WTC11 (cell line): ENCODE data around the gene KCNMA1. TPM values are rescaled to one million over a fixed set of nuclear protein-coding genes. Genes with fewer than 3 reads are reported as not detected.

Experiments used
- ATAC-seq: fragments of 200-7000 bp; cut with Tn5 transposase; 2 replicates; pipeline ENCODE4 v1.10.0; 2021; ENCODE audit warnings: mild to moderate bottlenecking, moderate library complexity
- CTCF ChIA-PET: fragments of 300-600 bp; sonication (Branson Sonifier 250); formaldehyde crosslinking; loops from one replicate; lab custom pipeline; 2021; ENCODE audit warnings: antibody characterized with exemption; lab: Charles Lee
- POLR2A ChIA-PET: fragments of 350-600 bp; sonication (Branson Sonifier 250); formaldehyde crosslinking; loops from one replicate; lab custom pipeline; 2021; ENCODE audit warnings: antibody characterized with exemption; lab: Charles Lee
- DNase-seq: peaks from one replicate; pipeline ENCODE4 v3.0.0; 2021; ENCODE audit warnings: low spot score
- H3K27ac Mint-ChIP-seq: 2 replicates; pipeline ENCODE4 v1.8.0; 2021; ENCODE audit warnings: mixed read lengths
- H3K27me3 Mint-ChIP-seq: 2 replicates; pipeline ENCODE4 v1.8.0; 2021; ENCODE audit warnings: low read depth, mild to moderate bottlenecking, moderate library complexity, mixed read lengths
- H3K36me3 Mint-ChIP-seq: 2 replicates; pipeline ENCODE4 v1.8.0; 2021; ENCODE audit warnings: mixed read lengths
- H3K4me1 Mint-ChIP-seq: 2 replicates; pipeline ENCODE4 v1.8.0; 2022; ENCODE audit warnings: mixed read lengths
- H3K4me3 Mint-ChIP-seq: 2 replicates; pipeline ENCODE4 v1.8.0; 2021; ENCODE audit warnings: mild to moderate bottlenecking, moderate library complexity, mixed read lengths
- H3K9me3 Mint-ChIP-seq: 2 replicates; pipeline ENCODE4 v1.8.0; 2021; ENCODE audit warnings: mixed read lengths
- AFF4 ChIP-seq: sonication (generic); formaldehyde crosslinking; IDR thresholded peaks from 2 replicates; pipeline ENCODE4 v1.8.1; 2023; ENCODE audit warnings: mild to moderate bottlenecking, missing genetic modification reagents, borderline replicate concordance
- ATF3 ChIP-seq: sonication (generic); formaldehyde crosslinking; conservative IDR thresholded peaks from 2 replicates; pipeline ENCODE4 v1.8.1; 2022; ENCODE audit warnings: mild to moderate bottlenecking, missing genetic modification reagents
- CREB1 ChIP-seq: sonication (generic); formaldehyde crosslinking; IDR thresholded peaks from 2 replicates; pipeline ENCODE4 v1.8.0; 2023; ENCODE audit warnings: mild to moderate bottlenecking, missing genetic modification reagents
- CTCF ChIP-seq: fragments of 200-600 bp; IDR thresholded peaks from 2 replicates; pipeline ENCODE4 v1.8.0; 2022; ENCODE audit warnings: antibody characterized with exemption
- FOXJ3 ChIP-seq: sonication (generic); formaldehyde crosslinking; IDR thresholded peaks from 2 replicates; pipeline ENCODE4 v1.9.0; 2021; ENCODE audit warnings: missing genetic modification reagents, mild to moderate bottlenecking, borderline replicate concordance
- GTF2I ChIP-seq: fragments of 250-450 bp; sonication (Bioruptor Pico); conservative IDR thresholded peaks from 2 replicates; pipeline ENCODE4 v1.4.0; 2021; ENCODE audit warnings: mild to moderate bottlenecking
- HMGA2 ChIP-seq: fragments of 250-450 bp; sonication (Bioruptor Pico); IDR thresholded peaks from 2 replicates; pipeline ENCODE4 v1.4.0; 2021; ENCODE audit warnings: mild to moderate bottlenecking, moderate library complexity
- HMGXB4 ChIP-seq: sonication (generic); formaldehyde crosslinking; IDR thresholded peaks from 2 replicates; pipeline ENCODE4 v1.8.1; 2023; ENCODE audit warnings: mild to moderate bottlenecking, moderate library complexity, missing genetic modification reagents
- KAT7 ChIP-seq: sonication (generic); formaldehyde crosslinking; IDR thresholded peaks from 2 replicates; pipeline ENCODE4 v1.8.1; 2023; ENCODE audit warnings: missing genetic modification reagents, mild to moderate bottlenecking, borderline replicate concordance
- NFATC4 ChIP-seq: fragments of 250-450 bp; sonication (Bioruptor Pico); IDR thresholded peaks from 2 replicates; pipeline ENCODE4 v1.9.0; 2021; ENCODE audit warnings: mild to moderate bottlenecking
- PRRX2 ChIP-seq: fragments of 250-450 bp; sonication (Bioruptor Pico); IDR thresholded peaks from 2 replicates; pipeline ENCODE4 v1.8.0; 2021; ENCODE audit warnings: mild to moderate bottlenecking
- SMAD3 ChIP-seq: sonication (generic); formaldehyde crosslinking; IDR thresholded peaks from 2 replicates; pipeline ENCODE4 v1.8.0; 2022; ENCODE audit warnings: missing genetic modification reagents, mild to moderate bottlenecking, borderline replicate concordance
- TCF7 ChIP-seq: sonication (generic); formaldehyde crosslinking; IDR thresholded peaks from 2 replicates; pipeline ENCODE4 v1.8.0; 2022; ENCODE audit warnings: mild to moderate bottlenecking, low read depth, missing genetic modification reagents, moderate library complexity
- ZNF263 ChIP-seq: sonication (generic); formaldehyde crosslinking; IDR thresholded peaks from 2 replicates; pipeline ENCODE4 v1.8.1; 2022; ENCODE audit warnings: low read depth, mild to moderate bottlenecking, moderate library complexity, missing genetic modification reagents
- ZSCAN18 ChIP-seq: fragments of 250-450 bp; sonication (Bioruptor Pico); IDR thresholded peaks from 2 replicates; pipeline ENCODE4 v2.1.2; 2022; ENCODE audit warnings: mild to moderate bottlenecking, moderate library complexity
- total RNA-seq: library from RNA; stranded (reverse); gene quantifications from 3 replicates; pipeline ENCODE4 v1.2.3, GENCODE V29; 2021

Gene KCNMA1
- total RNA-seq, 1 experiment from 2014 or later, result 7.3 TPM

- H3K36me3 Mint-ChIP-seq, result no peaks in the 10 kb centered on the region
- TF ChIP-seq ZSCAN18 (no peak), ATF3 (CRISPR knock-in tag) (no peak), NFATC4 (CRISPR knock-in tag) (no peak), GTF2I (no peak), AFF4 (CRISPR knock-in tag) (no peak), PRRX2 (no peak), HMGXB4 (CRISPR knock-in tag) (no peak), TCF7 (CRISPR knock-in tag) (no peak), CREB1 (no peak), ZNF263 (CRISPR knock-in tag) (no peak)
- no peak for DNase-seq
- H3K4me3 Mint-ChIP-seq, result no peak overlapping the region
- peaks cover 11% of the 10 kb centered on the region for H3K27me3 Mint-ChIP-seq
- CTCF ChIA-PET, result no interaction called here
- POLR2A ChIA-PET, result no interaction called here
- ATAC-seq, result no peak
- no peak overlapping the region for H3K27ac Mint-ChIP-seq
- H3K9me3 Mint-ChIP-seq, result no peaks in the 10 kb centered on the region
- peaks cover 11% of the 10 kb centered on the region for H3K4me1 Mint-ChIP-seq
Measured at GRCh38 chr10:77309092-77309491, 328.5 kb downstream of the KCNMA1 start.

- ChIA-PET CTCF (no interaction called here), POLR2A (no interaction called here)
- H3K27ac Mint-ChIP-seq, result no peak overlapping the region
Measured at GRCh38 chr10:77308084-77308732, 329.4 kb downstream of the KCNMA1 start.

More at GRCh38 chr10:77308084-77308732, 329.4 kb downstream of the KCNMA1 start:
- ATAC-seq, result no peak
- no peak for TF ChIP-seq KAT7 (CRISPR knock-in tag)
- TF ChIP-seq HMGA2 (CRISPR knock-in tag), result no peak
- TF ChIP-seq ATF3 (CRISPR knock-in tag), result no peak
- no peak for TF ChIP-seq CTCF
- no peak for TF ChIP-seq FOXJ3 (CRISPR knock-in tag)
- no peak for TF ChIP-seq SMAD3 (CRISPR knock-in tag)
- no peak for DNase-seq
- peaks cover 7% of the 10 kb centered on the region for H3K27me3 Mint-ChIP-seq
- peaks cover 6% of the 10 kb centered on the region for H3K4me1 Mint-ChIP-seq
- H3K4me3 Mint-ChIP-seq, result no peak overlapping the region
- no peaks in the 10 kb centered on the region for H3K36me3 Mint-ChIP-seq
- no peaks in the 10 kb centered on the region for H3K9me3 Mint-ChIP-seq
